Measurements from ENCODE around the gene MRPL32. TPM values are rescaled to one million over a fixed set of nuclear protein-coding genes. Genes with fewer than 3 reads are reported as not detected.
A peak's percentile ranks its signal among the peaks of the same experiment; 100 is the strongest.

MRPL32 gene
- total and polyA plus RNA-seq, 8 donors: 15.9 to 158 (median 65.3) TPM

GRCh38 chr7:42964849-42965805 lies 33.0 kb downstream of the MRPL32 start:
- WGBS, 5 donors: 45 to 57% (median 55%) methylated on average over 6 of the region's 6 CpGs
- Histone ChIP-seq H3K4me1 (no peaks in the 10 kb centered on the region), H3K36me3 (no peaks in the 10 kb centered on the region), H3K4me3 (no peak overlapping the region), H3K9me3 (no peaks in the 10 kb centered on the region), H3K27me3 (no peaks in the 10 kb centered on the region), H3K27ac (no peak overlapping the region)
- no peak for TF ChIP-seq POLR2A (IDR thresholded peaks at IDR 0.05)
- TF ChIP-seq CTCF (IDR thresholded peaks at IDR 0.05): no peak
- peak in 2 of 3 donors; percentile 13 to 90 for TF ChIP-seq POLR2AphosphoS5 (IDR thresholded peaks at IDR 0.05)
- TF ChIP-seq EP300 (IDR thresholded peaks at IDR 0.05): peak; percentile 50
- intact Hi-C loops (cut with DNase I; ENCODE audit: low total_unique reads): no loop called here
- DNase-seq: no peak

- Histone ChIP-seq H3K9me3 (no peaks in the 10 kb centered on the region), H3K4me1 (no peaks in the 10 kb centered on the region), H3K27ac (no peak overlapping the region), H3K36me3 (no peaks in the 10 kb centered on the region), H3K4me3 (no peak overlapping the region), H3K27me3 (no peaks in the 10 kb centered on the region)
- DNase-seq: no peak
- no peak for TF ChIP-seq CTCF (IDR thresholded peaks at IDR 0.05)
- no peak for TF ChIP-seq POLR2A (IDR thresholded peaks at IDR 0.05)
- no peak for TF ChIP-seq POLR2AphosphoS5 (IDR thresholded peaks at IDR 0.05)
- TF ChIP-seq EP300 (IDR thresholded peaks at IDR 0.05): no peak
- intact Hi-C loops (cut with DNase I; ENCODE audit: low total_unique reads): no loop called here
- WGBS, 5 donors: 77 to 87% (median 82%) methylated on average over 2 of the region's 2 CpGs
Measured at GRCh38 chr7:42967391-42967790, 35.2 kb downstream of the MRPL32 start.

GRCh38 chr7:42972699-42973500 lies 40.7 kb downstream of the MRPL32 start:
- peak; percentile 25 to 77 for DNase-seq
- WGBS, 5 donors: 28 to 49% (median 34%) methylated on average over 5 of the region's 5 CpGs

DNA sequence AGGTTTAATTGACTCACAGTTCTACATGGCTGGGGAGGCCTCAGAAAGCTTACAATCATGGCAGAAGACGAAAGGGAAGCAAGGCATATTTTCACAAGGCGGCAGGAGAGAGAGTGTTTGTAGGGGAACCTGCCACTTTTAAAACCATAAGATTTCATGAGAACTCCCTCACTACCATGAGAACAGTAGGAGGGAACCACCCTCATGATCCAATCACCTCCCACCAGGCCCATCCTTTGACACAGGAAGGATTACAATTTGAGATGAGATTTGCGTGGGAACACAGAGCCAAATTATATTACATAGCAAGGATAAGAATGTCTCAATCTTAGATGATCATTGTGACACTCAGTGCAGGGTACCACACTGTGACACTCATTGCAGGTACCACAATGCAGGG lies 44.2 kb downstream of the MRPL32 start:
- no peak for DNase-seq
- TF ChIP-seq POLR2AphosphoS5 (IDR thresholded peaks at IDR 0.05) (no peak), POLR2A (IDR thresholded peaks at IDR 0.05) (no peak), EP300 (IDR thresholded peaks at IDR 0.05) (no peak), CTCF (IDR thresholded peaks at IDR 0.05) (no peak)

More at GRCh38 chr7:42972699-42973500, 40.7 kb downstream of the MRPL32 start:
- no peak overlapping the region for H3K4me3 ChIP-seq
- no peaks in the 10 kb centered on the region for H3K27me3 ChIP-seq
- H3K9me3 ChIP-seq: no peaks in the 10 kb centered on the region
- TF ChIP-seq POLR2AphosphoS5 (IDR thresholded peaks at IDR 0.05): peak in 2 of 3 donors; percentile 65 to 88
- no peak for TF ChIP-seq EP300 (IDR thresholded peaks at IDR 0.05)
- H3K27ac ChIP-seq: peak overlapping the region in 4 of 5 donors; percentile 27 to 64 (median 48)
- H3K4me1 ChIP-seq: no peaks in the 10 kb centered on the region
- intact Hi-C loops (cut with DNase I; ENCODE audit: low total_unique reads): no loop called here
- no peaks in the 10 kb centered on the region for H3K36me3 ChIP-seq

More for the DNA sequence above, 44.2 kb downstream of the MRPL32 start:
- 88 to 95% (median 91%) methylated on average over 3 of the region's 3 CpGs for WGBS, 5 donors
- no peak overlapping the region for H3K27ac ChIP-seq
- no peak overlapping the region for H3K4me3 ChIP-seq
- intact Hi-C loops (cut with DNase I; ENCODE audit: low total_unique reads): no loop called here
- H3K9me3 ChIP-seq: no peaks in the 10 kb centered on the region
- no peaks in the 10 kb centered on the region for H3K27me3 ChIP-seq
- no peaks in the 10 kb centered on the region for H3K36me3 ChIP-seq
- no peaks in the 10 kb centered on the region for H3K4me1 ChIP-seq
